NCI-H510A (cell line): ENCODE measurements around the gene NSUN3.

Experiments used
- DNase-seq: peaks from one replicate; lab custom pipeline; 2025; lab: John Stamatoyannopoulos, UW

The NSUN3 gene

DNA sequence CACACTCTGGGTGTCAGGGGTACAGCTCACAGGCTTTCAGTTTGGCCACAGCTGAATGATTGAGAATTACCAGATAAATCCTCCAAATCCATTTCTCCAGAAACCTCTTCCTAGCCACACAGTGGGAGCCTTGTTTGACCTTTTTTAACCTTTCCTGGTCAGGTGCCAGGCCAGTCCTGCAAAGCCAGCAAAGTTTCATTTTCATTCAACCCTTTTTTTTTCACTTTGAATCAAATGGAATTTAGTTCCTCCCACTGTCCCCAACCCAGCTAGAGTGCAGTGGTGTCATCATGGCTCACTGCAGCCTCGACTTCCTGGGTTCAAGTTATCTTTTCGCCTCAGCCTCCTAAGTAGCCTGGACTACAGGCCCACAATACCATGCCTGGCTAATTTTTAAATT lies 67.8 kb downstream of the NSUN3 start:
- DNase-seq, result no peak

DNA sequence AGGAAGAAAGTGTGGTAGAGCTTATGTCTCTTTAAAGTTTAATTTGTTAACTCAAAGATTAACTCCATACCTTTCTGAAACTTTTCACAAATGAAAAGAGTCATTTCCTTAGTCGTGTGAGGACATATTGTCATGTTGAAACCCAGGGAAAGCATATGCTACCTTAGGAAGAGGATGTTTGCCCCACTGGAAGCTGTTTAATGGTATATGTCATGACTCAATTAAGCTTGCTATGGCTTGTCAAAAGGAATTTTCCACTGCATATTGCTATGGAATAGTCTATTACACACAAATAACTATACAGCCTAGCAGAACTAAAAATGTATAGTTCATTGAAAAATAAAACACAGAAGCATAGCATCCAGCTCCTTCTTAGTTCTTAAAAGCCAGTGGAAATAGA lies 69.9 kb downstream of the NSUN3 start:
- DNase-seq, result no peak

- DNase-seq, result no peak
These were observed 73.3 kb downstream of the NSUN3 start for GRCh38 chr3:94136133-94136532.

- no peak for DNase-seq
These were observed 74.5 kb downstream of the NSUN3 start for GRCh38 chr3:94137377-94137776.

- DNase-seq, result no peak
These were observed 83.6 kb downstream of the NSUN3 start for GRCh38 chr3:94146455-94146854.

GRCh38 chr3:94147012-94147411 lies 84.2 kb downstream of the NSUN3 start:
- no peak for DNase-seq

GRCh38 chr3:94150113-94150512 lies 87.3 kb downstream of the NSUN3 start:
- DNase-seq, result no peak

- DNase-seq, result no peak
These were observed 93.8 kb downstream of the NSUN3 start for GRCh38 chr3:94156626-94157025.

GRCh38 chr3:94158512-94158911 lies 95.7 kb downstream of the NSUN3 start:
- DNase-seq, result no peak

DNA sequence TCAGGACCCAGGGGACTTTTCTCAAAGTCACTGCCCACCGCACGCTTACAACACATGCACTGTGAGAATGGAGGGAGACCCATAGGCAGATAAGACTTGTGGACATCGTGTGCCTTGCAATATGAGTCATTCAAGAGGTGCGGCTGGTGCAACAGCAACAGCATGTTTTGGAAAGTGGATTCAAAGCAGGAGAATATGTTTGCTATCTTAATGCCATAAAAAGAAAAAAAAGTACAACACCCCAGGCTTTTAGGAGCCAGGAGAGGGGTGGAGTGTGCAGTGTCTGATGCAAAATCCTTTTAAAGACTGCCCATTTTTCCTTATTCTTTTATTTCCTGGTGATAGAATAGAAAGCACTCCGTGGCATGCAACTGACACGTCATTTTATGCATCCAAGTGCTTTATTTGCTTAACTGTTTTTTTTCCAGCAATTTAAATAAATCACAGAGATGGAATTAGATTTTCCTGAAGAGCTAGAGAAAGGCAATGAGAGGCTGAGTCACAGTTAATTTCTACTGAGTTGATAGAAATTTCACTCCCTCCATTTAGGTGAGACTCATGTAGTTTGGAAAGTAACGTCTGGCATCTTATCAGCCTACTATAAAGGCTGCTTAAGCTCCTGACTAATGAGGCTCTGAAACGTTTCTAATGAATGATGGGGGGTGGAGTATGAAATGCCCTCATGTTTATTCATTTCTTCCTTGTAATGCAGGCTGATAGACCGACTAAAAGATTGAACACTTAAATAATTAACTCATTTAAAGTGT lies 96.4 kb downstream of the NSUN3 start:
- DNase-seq, result no peak

- no peak for DNase-seq
These were observed 99.8 kb downstream of the NSUN3 start for GRCh38 chr3:94162700-94163099.

GRCh38 chr3:94167346-94167745 lies 104.5 kb downstream of the NSUN3 start:
- DNase-seq, result no peak

GRCh38 chr3:94167796-94168195 lies 104.9 kb downstream of the NSUN3 start:
- DNase-seq, result no peak

DNA sequence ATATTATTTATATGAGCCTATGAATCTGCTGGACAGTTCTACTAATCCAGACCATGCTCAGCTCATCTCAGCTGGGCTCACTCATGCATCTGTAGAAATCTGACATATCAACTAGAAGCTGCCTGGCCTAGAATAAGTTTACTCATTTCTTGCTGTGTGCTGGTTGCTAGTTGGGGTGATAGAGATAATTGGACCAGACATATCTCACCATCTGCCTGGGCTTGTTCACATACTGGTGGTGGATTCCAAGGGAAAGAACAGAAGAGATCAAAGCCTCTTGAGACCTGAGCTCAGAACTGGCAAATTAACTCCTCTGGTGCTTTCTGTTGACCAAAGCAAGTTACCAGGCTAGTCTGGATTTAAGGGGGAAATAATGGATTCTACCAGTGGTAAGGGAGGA lies 109.1 kb downstream of the NSUN3 start:
- DNase-seq, result no peak

- DNase-seq, result no peak
These were observed 109.9 kb downstream of the NSUN3 start for GRCh38 chr3:94172695-94173310.

DNA sequence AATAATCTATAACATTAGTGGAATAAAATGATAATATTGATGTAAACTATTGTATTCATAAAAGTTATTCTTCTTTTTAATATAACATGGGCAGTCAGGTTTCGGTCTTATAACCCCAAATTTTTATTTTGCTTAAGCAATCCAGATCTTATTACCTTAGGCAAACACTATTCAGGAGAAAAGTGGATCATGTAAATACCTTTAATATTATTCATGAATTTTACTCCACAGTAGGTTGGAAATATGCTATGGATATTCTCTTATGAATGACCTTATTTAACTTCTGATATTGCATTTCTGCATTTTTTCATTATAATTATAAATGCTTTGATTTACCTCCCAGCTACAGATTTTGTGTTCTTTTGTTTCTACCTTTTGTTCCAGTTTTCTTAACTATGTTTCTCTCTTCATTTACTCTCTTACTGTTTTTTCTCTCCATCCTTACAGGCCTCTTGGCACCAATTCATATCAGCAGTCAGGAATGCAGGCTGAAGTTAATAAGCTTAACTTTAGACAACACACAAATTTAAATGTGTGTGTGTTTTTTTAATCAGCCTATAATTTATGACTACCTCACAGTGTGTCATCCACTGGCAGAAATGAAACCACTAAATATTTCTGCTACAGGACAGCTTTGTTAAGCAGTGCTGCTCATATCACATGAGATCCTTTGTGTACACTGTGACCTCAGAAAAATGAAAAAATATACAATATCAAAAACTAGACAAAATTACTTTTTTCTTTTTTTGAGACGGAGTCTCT lies 111.0 kb downstream of the NSUN3 start:
- no peak for DNase-seq

- DNase-seq, result no peak
These were observed 112.8 kb downstream of the NSUN3 start for GRCh38 chr3:94175677-94176076.

DNA sequence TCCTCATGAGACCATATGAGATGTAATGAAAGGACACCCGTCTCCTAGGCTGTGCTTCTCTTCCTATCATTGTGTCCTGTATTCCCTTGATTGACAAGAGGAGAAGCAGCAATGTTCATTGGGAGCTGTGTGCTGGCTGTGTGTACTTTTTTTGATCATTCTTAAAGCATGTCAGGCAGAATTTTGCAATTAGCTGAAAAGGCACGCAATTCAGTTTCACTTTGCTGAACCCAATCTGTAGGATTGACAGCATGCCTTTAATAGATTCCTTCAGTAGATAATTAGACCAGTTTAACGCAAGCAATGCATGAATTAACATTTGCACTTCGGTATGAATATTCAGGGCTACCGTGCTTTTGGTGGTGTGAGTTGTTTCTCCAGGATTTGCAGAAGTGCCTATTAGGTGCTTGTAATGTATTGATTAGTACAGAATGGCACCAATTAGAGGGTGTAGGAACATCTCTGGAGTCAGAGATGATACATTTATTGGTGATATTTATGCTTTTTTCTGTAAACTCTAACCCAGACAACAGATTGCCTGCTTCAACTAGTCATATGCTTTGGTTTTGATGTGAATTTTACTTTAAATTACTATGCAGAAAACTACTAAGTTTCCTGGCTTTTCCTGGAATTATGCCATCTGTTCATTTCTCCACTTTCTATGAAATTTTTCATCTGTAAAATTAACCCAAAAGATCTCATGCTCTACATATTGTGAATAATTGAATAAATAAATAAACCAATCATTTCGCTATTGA lies 114.3 kb downstream of the NSUN3 start:
- no peak for DNase-seq
